ENCODE measurements around the gene MYO10. TPM values are rescaled to one million over a fixed set of nuclear protein-coding genes. Genes with fewer than 3 reads are reported as not detected.

MYO10 gene
- total and polyA plus RNA-seq, 2 of the 8 experiments (the other 6 are each of a cell fraction or from before 2014, with no cell fraction given): 21.5 to 107 TPM

GRCh38 chr5:16612007-16612406, 324.1 kb downstream of the MYO10 start (continued):
- TF ChIP-seq, protein P1, sequence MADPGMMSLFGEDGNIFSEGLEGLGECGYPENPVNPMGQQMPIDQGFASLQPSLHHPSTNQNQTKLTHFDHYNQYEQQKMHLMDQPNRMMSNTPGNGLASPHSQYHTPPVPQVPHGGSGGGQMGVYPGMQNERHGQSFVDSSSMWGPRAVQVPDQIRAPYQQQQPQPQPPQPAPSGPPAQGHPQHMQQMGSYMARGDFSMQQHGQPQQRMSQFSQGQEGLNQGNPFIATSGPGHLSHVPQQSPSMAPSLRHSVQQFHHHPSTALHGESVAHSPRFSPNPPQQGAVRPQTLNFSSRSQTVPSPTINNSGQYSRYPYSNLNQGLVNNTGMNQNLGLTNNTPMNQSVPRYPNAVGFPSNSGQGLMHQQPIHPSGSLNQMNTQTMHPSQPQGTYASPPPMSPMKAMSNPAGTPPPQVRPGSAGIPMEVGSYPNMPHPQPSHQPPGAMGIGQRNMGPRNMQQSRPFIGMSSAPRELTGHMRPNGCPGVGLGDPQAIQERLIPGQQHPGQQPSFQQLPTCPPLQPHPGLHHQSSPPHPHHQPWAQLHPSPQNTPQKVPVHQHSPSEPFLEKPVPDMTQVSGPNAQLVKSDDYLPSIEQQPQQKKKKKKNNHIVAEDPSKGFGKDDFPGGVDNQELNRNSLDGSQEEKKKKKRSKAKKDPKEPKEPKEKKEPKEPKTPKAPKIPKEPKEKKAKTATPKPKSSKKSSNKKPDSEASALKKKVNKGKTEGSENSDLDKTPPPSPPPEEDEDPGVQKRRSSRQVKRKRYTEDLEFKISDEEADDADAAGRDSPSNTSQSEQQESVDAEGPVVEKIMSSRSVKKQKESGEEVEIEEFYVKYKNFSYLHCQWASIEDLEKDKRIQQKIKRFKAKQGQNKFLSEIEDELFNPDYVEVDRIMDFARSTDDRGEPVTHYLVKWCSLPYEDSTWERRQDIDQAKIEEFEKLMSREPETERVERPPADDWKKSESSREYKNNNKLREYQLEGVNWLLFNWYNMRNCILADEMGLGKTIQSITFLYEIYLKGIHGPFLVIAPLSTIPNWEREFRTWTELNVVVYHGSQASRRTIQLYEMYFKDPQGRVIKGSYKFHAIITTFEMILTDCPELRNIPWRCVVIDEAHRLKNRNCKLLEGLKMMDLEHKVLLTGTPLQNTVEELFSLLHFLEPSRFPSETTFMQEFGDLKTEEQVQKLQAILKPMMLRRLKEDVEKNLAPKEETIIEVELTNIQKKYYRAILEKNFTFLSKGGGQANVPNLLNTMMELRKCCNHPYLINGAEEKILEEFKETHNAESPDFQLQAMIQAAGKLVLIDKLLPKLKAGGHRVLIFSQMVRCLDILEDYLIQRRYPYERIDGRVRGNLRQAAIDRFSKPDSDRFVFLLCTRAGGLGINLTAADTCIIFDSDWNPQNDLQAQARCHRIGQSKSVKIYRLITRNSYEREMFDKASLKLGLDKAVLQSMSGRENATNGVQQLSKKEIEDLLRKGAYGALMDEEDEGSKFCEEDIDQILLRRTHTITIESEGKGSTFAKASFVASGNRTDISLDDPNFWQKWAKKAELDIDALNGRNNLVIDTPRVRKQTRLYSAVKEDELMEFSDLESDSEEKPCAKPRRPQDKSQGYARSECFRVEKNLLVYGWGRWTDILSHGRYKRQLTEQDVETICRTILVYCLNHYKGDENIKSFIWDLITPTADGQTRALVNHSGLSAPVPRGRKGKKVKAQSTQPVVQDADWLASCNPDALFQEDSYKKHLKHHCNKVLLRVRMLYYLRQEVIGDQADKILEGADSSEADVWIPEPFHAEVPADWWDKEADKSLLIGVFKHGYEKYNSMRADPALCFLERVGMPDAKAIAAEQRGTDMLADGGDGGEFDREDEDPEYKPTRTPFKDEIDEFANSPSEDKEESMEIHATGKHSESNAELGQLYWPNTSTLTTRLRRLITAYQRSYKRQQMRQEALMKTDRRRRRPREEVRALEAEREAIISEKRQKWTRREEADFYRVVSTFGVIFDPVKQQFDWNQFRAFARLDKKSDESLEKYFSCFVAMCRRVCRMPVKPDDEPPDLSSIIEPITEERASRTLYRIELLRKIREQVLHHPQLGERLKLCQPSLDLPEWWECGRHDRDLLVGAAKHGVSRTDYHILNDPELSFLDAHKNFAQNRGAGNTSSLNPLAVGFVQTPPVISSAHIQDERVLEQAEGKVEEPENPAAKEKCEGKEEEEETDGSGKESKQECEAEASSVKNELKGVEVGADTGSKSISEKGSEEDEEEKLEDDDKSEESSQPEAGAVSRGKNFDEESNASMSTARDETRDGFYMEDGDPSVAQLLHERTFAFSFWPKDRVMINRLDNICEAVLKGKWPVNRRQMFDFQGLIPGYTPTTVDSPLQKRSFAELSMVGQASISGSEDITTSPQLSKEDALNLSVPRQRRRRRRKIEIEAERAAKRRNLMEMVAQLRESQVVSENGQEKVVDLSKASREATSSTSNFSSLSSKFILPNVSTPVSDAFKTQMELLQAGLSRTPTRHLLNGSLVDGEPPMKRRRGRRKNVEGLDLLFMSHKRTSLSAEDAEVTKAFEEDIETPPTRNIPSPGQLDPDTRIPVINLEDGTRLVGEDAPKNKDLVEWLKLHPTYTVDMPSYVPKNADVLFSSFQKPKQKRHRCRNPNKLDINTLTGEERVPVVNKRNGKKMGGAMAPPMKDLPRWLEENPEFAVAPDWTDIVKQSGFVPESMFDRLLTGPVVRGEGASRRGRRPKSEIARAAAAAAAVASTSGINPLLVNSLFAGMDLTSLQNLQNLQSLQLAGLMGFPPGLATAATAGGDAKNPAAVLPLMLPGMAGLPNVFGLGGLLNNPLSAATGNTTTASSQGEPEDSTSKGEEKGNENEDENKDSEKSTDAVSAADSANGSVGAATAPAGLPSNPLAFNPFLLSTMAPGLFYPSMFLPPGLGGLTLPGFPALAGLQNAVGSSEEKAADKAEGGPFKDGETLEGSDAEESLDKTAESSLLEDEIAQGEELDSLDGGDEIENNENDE (IDR thresholded peaks at IDR 0.05; ENCODE audit: insufficient replicate concordance, low read length): no peak
- TF ChIP-seq SIX5 (IDR thresholded peaks at IDR 0.05; ENCODE audit: low read depth, low read length): no peak
- TF ChIP-seq SIRT6 (IDR thresholded peaks at IDR 0.05; ENCODE audit: low read length): no peak
- TF ChIP-seq RAD21 (IDR thresholded peaks at IDR 0.05 in 1 of 2, conservative IDR thresholded peaks at IDR 0.05 in 1 of 2; ENCODE audit: low read depth in 2 of 2, low read length in 2 of 2): no peak
- TF ChIP-seq BACH1 (IDR thresholded peaks at IDR 0.05; ENCODE audit: low read length): no peak
- no peak for TF ChIP-seq SUZ12 (IDR thresholded peaks at IDR 0.05; ENCODE audit: low read length)
- no peak for TF ChIP-seq CHD1 (IDR thresholded peaks at IDR 0.05; ENCODE audit: low read depth, low read length)
